Measurements from ENCODE around the gene RASD1. TPM values are rescaled to one million over a fixed set of nuclear protein-coding genes. Genes with fewer than 3 reads are reported as not detected.

Gene RASD1
- total RNA-seq, result 10 to 100 TPM in 3 of 6 donors, 1 to 10 TPM in 3; 4.9 to 30.7 (median 10.6) TPM
- 100 to 1,000 TPM in 1 of 2 donors, 10 to 100 TPM in 1; 40.6 to 129 TPM for polyA plus RNA-seq

GRCh38 chr17:17496189-17497064 lies at the start of gene RASD1:
Gene RASD1 (minus strand): TSS chr17:17496395. CDS start chr17:17496181, 214 bp downstream.
- peak within 1 kb of the TSS; percentile 40 to 61 (median 50) for H3K4me3 ChIP-seq
- intact Hi-C loops (cut with DNase I), result loop anchor here in 2 of 3 donors (5.0 to 10.0 kb wide), 4 partner anchors 66 to 148 kb away; no protein-coding TSS in a partner anchor
- DNase-seq, result peak; percentile 88 to 98 (median 94)
- peak; percentile 91 to 94 (median 93) for ATAC-seq
- no peaks in the 10 kb centered on the region for H3K9me3 ChIP-seq
- H3K4me1 ChIP-seq, result peaks cover 9 to 11% (median 9%) of the 10 kb centered on the region in 3 donors
- no peaks in the 10 kb centered on the region for H3K27me3 ChIP-seq
- FAIRE-seq, result no peak
- peak within 1 kb of the TSS; percentile 62 to 80 (median 70) for H3K27ac ChIP-seq
- 0% methylated on average over 68 to 93 of the region's 93 CpGs for WGBS, 2 donors
- peaks cover 0 to 8% (median 0%) of the 10 kb centered on the region in 3 donors for H3K36me3 ChIP-seq
- peak; percentile 95 to 98 (median 97) for TF ChIP-seq CTCF (IDR thresholded peaks at IDR 0.05)

GRCh38 chr17:17545984-17546383 lies 49.8 kb upstream of the RASD1 start:
- H3K27ac ChIP-seq, result no peak overlapping the region
- DNase-seq, result peak in 1 of 6 donors; percentile 38

GRCh38 chr17:17545031-17545820 lies 49.0 kb upstream of the RASD1 start:
- H3K36me3 ChIP-seq, result no peaks in the 10 kb centered on the region
- WGBS, 2 donors, result 92 to 94% methylated on average over 20 of the region's 20 CpGs
- no peak overlapping the region for H3K27ac ChIP-seq
- H3K9me3 ChIP-seq, result no peaks in the 10 kb centered on the region
- no peak overlapping the region for H3K4me3 ChIP-seq
- no peak for FAIRE-seq
- intact Hi-C loops (cut with DNase I), result no loop called here
- no peak for TF ChIP-seq CTCF (IDR thresholded peaks at IDR 0.05)
- ATAC-seq, result no peak
- H3K4me1 ChIP-seq, result no peaks in the 10 kb centered on the region
- H3K27me3 ChIP-seq, result no peaks in the 10 kb centered on the region
- DNase-seq, result peak in 1 of 6 donors; percentile 61

More at GRCh38 chr17:17545984-17546383, 49.8 kb upstream of the RASD1 start:
- H3K9me3 ChIP-seq, result no peaks in the 10 kb centered on the region
- WGBS, 2 donors, result 94 to 98% methylated on average over 7 of the region's 7 CpGs
- H3K4me3 ChIP-seq, result no peak overlapping the region
- intact Hi-C loops (cut with DNase I), result no loop called here
- no peaks in the 10 kb centered on the region for H3K27me3 ChIP-seq
- FAIRE-seq (no peak), ATAC-seq (no peak)
- no peak for TF ChIP-seq CTCF (IDR thresholded peaks at IDR 0.05)
- no peaks in the 10 kb centered on the region for H3K36me3 ChIP-seq
- H3K4me1 ChIP-seq, result no peaks in the 10 kb centered on the region

- DNase-seq (peak in 2 of 6 donors; percentile 68 to 70), FAIRE-seq (no peak), ATAC-seq (peak in 3 of 4 donors; percentile 11 to 53 (median 29))
- H3K4me3 ChIP-seq, result no peak overlapping the region
- no peaks in the 10 kb centered on the region for H3K9me3 ChIP-seq
- H3K4me1 ChIP-seq, result peaks cover 14 to 18% (median 18%) of the 10 kb centered on the region in 3 donors
- 75 to 78% methylated on average over 22 of the region's 22 CpGs for WGBS, 2 donors
- no peaks in the 10 kb centered on the region for H3K27me3 ChIP-seq
- H3K27ac ChIP-seq, result no peak overlapping the region
- intact Hi-C loops (cut with DNase I), result no loop called here
- TF ChIP-seq CTCF (IDR thresholded peaks at IDR 0.05), result no peak
- no peaks in the 10 kb centered on the region for H3K36me3 ChIP-seq
These were observed 46.9 kb upstream of the RASD1 start for GRCh38 chr17:17542906-17543635.
